HG03060 (cell line): Measurements from ENCODE around the gene HABP2.
A peak's percentile ranks its signal among the peaks of the same experiment; 100 is the strongest.

ENCODE experiments used
- ATAC-seq: cut with Tn5 transposase; IDR thresholded peaks from one replicate; pipeline ENCODE4 v1.9.1; 2021; ENCODE audit warnings: low read depth, moderate number of reproducible peaks; ENCODE audit not compliant: unreplicated experiment

HABP2 gene

DNA sequence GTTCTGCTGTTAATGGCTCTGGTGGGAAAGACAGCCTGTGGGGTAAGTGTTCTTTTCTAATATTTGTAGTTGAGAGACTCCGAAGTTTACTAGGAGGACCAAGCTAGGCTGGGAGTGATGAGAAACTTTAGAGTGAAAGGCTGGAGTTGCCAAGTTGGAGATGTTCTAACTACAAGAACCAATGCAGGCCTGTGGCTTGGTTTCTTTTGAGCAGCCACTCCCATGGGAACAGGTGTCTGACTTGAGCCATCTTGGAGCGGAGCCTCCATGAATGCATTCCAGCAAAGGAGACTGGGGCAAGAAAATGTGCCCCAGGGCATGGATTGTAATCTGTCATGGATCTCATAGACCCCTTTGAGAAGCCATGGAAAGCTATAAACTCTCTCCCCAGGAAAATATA is 296 bp downstream of the HABP2 start:
- no peak for ATAC-seq

DNA sequence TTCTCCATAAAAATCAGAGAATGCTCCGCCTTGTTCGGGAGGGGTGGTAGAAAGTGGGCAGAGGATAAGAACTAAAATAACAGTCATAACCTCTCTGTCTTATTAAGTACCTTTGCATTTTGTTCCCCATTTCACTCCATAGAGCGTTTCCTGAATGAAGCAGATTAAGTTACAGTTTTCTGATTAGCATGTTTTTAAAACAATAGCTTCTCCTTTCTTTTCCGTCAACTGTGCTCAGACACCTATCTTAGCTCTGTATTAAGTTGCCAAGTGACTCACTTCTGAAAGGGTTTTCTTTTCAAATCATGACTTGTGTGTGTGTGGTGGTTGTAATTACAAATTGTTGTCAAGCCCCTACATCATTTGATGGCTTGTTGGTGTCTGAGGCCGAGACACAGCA is 1.4 kb downstream of the HABP2 start:
- no peak for ATAC-seq

DNA sequence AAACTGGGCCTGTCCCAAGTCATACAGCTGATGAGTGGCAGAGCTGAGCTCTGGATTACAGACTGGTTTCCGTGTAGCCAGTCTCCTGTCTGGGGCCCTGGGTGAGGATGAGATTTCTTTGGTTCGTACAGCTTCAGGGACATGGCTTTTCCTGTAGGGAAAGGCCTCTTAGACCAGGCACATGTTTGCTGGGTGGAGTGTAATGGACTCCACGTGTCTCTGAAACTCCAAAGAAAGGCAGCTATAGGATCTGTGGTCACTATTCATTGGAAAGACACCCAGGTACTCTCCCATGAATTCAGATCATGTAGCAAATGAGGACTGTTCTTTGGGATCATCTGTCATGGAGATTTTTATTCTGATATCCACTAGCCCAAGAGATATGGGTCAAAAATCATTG is 2.4 kb downstream of the HABP2 start:
- no peak for ATAC-seq

DNA sequence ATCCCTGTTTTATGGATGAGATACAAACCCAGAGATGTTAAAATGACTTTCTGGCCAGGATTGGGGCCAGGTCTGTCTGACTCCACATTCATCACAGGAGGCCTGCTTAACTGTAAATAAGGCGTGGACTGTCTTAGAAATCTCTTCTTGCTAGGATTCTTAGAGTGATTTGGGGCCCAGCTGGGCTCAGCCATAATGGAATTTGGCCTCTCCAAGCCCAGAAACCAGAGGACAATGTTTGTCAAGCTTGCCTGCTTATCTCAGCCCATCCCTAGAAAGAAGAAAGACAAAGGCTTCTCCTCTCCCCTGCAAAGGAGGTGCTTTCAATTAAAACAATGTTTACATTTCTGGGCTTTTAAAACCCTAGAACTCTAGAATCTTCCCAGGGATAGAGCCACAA is 2.9 kb downstream of the HABP2 start:
- ATAC-seq, result no peak

DNA sequence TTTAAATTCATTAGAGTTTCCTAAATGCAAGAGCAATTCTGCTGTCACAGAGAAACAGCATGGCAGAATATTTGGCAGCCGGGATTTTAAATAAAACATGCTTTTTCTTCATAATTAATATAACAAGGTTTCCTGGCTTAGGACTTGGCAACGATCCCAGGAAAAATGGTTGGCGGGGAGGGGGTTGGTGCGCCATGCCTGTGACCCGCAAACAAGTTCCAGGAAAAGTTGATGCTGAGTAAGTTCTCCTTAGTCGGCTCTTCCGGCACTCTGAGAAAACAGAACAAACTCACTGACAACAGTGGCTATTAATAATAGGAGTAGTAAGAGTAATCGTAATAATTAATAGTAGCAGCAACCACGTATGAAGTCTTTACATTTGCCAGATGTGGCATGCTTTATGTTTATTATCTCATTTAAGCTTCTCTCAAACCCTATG is 4.6 kb downstream of the HABP2 start:
- no peak for ATAC-seq

DNA sequence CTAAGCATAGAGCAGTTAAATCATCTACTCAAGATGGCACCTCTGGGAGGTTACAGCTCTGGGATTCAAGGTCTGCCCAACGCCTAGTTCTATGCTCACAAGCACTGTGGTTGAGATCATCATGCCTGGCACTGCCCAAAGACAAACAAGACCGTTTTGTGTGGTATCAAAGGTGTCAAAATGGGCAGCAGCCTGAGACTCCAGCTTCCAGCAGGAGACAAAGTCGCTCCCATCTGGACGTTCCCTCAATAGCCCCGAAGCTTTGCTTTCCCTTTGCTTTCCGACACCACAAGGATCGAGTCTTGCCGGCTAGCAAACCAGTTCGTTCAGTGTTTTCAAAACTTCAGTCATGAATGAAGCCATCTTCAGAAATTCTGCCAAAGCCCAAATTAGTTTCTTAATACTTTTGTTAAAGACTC is 5.1 kb downstream of the HABP2 start:
- no peak for ATAC-seq

DNA sequence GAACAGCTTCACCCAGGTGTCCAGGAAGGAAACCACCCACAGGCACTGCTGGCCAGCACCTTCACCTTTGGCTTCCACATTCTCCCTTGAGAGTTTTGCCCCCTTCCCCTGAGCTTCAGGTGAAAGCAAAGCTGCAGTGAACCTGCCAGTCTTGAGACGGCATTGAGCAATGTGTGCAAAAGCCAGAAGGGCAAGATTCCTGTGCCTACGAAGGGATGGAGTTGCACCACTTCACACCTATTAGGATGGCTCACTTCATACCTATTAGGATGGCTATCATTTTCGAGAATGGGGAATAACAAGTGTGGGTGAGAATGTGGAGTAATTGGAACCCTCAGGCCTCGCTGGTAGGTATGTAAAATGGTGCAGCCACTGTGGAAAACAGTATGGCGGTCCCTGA is 7.2 kb downstream of the HABP2 start:
- ATAC-seq, result no peak

DNA sequence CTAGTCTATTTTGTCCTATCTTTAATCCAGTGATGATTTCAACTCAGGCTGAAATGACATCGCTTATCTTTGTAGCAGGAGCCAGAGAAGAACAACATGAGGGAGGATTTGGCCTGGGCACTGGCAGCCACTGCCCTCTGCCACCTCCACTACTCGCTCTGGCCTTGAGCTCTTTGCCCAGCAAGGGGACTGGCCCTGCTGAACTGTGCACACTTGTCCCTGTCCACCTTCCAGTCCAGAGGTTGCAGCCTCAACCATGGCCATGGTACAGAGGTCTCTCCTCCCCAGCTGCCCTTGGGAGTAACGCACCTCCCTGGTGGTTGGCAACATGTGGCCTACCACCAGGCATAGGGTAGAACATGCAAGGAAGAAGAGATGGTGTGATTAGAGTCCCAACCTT is 8.4 kb downstream of the HABP2 start:
- ATAC-seq, result no peak

DNA sequence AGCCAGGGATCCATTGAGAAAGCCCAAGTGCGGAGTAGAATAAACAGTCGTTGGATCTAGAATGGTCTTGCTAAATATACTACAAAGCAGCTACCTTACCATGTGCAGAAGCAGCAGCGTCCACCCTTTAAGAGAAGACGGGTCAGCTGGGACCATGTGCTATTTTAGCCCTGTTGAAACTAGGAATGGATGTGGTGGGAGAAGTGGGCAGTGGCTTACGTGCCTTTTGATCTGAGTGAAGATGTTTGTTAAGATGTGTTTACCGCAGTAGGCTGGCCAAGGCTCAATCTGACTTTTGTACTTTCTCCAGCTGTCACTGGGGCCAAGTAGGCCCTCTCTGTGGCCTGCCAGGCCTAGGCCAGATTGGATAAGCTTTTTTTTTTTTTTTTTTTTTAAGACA is 9.2 kb downstream of the HABP2 start:
- no peak for ATAC-seq

DNA sequence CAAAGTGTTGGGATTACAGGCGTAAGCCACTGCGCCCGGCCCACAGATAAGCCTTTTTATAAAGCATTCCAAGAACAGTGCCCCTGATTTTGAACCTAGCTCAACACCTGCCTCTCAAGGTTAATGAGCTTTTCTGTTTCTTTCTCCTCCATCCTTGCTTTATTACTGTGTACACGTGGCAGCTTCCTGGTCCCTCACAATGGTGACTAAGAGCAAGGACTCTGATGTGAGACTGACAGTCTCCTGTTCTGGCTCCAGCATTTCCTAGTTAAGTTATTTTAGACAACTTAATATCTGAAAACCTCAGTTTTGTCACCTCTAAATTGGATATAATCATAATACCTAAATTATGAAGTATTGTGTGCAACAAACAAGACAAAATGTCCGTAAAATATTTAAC is 9.9 kb downstream of the HABP2 start:
- no peak for ATAC-seq

DNA sequence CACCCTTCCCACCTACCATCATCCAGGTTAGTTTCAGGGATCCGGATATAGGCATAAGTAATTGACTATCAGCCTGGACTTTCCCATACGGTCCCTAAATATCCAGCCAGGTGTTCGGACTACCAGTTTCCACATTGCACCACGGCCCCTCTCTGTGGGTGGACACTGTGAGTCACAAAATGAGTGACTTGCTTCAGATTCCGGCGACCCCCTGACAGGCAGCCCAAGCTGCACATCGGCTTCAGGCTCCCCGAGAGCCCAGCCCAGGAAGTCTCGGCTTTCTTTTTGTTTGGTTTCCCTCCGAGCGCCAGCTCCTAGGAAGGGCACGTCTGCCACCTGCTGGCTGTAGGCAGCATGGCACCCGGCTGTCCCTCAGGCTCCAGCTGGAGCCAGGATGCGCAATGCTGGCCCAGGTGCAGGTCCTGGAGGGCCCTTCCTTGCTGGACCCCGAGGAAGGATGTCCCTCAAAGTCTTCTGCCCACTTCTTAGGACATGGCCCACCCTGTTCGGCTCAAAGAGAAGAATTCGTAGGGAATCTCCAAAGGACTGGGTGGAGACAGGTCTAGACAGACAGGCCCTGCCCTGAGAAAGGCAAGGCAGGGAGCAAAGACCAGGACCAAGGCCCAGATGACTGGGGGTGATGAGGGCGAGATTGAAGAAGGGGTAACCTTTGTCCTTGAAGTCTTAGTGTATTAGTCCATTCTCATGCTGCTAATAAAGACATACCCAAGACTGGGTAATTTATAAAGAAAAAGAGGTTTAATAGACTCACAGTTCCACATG is 10.6 kb downstream of the HABP2 start:
- ATAC-seq, result peak; percentile 57

DNA sequence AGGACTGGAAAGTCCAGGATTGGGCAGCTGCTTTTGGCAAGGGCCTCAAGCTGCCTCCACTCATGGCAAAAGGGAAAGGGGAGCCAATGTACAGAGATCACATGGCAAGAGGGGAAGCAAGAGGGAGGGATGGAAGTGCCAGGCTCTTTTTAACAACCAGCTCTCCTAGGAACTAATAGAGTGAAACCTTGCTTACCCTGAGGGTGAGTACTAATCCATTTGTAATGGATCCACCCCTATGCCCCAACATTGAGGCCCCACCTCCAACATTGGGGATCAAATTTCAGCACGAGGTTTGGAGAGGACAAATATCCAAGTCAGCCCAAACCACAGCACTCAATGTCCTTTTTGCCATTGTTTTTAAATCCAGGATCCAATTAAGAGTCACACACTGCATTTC is 12.5 kb downstream of the HABP2 start:
- no peak for ATAC-seq

DNA sequence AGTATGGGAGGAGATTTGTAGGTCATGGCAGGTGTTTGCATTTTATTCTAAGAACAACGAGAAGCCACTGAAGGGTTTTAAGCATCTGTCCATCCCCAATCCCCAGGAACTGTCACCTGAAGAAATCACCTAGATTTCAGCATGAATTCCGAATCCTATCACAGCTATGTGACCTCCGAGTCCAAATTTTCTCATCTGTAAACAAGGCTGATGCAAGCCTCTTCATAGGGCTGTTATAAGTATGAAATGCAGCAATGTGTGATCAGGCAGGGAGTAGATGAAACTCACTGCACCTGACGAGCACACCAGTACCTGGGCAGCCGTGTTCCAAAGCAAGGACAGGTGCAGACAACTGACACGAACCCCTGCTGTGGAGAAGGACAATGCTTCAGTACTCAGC is 14.0 kb downstream of the HABP2 start:
- ATAC-seq, result no peak

DNA sequence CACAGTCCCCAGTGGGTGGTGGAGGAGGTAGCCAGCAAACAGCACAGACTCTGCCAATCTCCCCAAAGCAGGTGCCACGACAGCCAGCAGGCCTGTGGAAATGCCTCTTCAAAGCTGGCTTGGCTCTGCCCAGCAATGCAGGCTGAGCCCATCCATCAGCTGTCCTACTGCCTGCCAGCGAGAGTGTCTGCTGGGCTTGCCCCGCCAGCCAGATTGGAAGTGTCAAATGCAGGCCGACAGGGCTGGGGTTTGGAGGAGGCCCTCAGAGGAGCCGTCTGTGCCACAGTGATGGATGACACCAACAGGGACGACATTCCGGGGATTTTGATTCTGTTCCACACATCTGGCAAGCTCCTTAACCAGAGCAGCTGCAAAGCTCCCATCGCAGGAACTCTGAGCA is 16.7 kb downstream of the HABP2 start:
- ATAC-seq, result no peak

DNA sequence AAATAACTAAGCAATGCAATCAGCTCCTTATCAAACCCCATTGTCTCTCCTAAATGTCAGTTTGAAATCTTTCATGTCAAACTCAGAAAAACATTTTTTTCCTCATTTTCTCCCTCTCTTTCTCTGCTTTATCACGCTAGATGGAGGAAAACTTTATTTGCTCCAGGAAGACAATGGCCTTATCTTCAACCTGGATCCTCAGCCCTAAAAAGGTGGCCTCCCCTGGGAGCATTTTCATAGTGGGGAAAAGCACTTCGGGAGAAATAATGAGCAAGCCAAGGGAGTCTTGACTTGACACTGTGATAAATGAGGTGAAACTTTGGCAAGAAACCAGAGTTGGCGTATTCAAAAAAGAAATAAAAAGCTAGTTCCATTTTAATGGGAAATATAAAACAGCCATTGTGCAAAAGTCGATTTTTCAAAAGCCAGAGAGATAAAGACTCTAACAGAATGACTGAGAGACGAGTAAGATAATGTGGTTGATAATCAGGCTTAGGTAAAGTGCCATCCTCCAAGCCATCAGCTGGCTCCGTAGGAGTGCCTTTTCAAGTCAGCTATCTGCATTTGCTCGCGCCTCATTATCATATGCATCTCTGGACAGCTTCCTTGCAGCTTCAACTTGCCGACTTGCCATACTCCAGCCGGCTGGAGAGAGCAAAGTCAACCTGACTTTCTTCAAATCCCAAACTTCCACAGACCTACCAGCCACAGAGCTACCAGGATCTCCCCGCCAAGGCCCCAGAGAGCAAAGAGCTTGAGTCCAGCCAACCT is 19.9 kb downstream of the HABP2 start:
- ATAC-seq, result no peak

DNA sequence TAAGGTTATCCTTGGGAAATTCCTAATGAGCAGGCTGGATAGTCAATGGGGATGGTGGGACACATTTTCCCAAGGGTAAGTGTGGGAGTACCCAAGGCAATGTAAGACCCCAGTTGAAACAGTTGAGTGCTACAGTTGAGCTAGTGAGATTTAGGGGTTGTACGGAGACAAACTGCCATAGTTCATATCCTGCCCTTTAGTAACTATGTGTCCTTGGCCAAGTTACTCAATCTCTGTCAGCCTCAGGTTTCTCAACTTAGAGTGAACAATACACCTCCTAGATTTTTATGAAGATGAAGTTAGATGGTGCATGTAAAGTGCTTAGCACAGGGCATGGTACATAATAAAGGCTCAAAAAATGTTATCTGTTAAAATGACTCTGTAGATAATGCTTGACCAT is 20.5 kb downstream of the HABP2 start:
- no peak for ATAC-seq

DNA sequence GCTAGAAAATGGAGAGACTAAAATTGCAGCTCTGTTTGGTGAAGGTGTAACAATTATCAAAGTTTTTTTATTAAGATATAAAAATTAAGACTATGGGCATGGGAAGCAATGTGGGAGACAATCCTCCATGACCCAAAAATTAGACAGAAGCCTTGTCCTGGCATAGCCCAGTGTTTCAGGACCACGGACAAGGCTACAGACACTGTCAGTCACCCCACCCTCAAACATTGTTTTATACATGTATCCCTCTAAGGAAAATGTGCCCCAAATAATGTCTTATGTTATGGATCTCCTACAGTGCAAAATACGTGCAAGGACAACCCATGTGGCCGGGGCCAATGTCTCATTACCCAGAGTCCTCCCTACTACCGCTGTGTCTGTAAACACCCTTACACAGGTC is 24.0 kb downstream of the HABP2 start:
- ATAC-seq, result no peak

DNA sequence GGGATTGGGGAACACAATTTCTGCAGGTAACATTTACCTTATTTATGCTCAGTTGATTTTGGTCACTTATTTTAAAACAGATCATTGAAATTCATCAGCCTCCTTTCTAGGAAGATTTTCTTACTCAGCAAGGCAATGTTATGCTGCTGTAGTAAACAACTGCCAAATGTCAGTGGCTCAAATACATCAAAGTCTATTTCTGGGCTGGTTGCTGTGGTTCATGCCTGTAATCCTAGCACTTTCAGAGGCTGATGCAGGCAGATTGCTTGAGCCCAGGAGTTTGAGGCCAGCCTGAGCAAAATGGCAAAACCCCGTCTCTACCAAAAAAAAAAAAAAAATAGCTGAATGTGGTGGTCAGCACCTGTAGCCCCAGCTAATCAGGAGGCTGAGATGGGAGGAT is 25.9 kb downstream of the HABP2 start:
- ATAC-seq, result no peak

DNA sequence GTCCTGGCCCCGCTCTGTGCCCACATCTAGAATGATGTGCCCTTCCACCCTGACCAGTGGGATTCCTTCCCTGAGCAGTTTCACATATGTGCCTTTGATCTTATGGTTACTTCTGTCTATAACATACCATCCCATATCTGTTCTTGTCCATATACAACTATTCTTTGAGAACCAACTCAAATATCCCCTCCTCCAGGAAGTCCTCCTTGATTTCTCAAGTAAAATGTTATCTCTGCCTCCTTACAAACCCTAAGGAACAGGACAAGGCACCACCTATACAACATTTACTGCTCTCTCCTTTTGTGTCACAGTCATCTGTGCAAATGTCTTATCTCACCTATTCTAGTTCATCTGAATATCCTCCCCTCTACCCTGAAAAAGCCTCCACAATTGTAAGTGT is 28.2 kb downstream of the HABP2 start:
- no peak for ATAC-seq

DNA sequence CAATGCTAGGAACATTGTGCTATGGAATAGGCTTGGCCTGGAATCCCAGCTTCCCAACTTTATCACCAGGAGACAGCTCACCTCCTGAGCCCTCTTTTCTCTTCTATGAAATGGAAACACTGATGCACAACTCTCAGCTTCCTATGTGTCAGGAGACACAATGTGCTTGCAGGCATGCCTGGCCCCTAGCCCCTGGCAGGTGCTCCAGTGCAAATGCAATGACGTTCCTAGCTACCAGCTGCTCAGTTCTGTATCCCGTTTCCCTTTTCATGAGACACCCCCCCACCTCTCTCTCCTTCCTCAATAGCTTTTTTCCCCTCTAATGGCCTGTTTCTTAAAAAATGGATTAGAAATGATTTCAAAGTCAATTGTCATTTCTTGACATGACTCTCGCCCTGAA is 30.7 kb downstream of the HABP2 start:
- ATAC-seq, result no peak

DNA sequence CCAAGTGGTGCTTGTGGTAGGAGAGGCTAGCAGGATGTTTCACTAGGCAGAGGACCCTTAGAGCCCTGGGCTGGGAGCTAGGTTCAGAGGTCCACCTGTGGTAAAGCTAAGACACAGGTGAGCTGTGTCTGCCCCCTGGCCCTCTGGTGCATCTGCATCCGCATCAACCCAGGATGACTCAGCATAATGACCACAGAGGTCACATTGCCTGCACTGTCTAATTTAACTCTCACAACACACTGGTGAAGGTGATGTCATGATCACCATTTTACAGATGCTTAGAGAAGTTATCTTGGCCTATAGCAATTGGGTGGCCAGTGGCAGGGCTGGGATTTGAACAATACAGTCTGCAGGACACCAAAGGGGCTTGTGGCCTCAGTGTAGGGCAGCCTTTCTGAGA is 33.1 kb downstream of the HABP2 start:
- no peak for ATAC-seq

DNA sequence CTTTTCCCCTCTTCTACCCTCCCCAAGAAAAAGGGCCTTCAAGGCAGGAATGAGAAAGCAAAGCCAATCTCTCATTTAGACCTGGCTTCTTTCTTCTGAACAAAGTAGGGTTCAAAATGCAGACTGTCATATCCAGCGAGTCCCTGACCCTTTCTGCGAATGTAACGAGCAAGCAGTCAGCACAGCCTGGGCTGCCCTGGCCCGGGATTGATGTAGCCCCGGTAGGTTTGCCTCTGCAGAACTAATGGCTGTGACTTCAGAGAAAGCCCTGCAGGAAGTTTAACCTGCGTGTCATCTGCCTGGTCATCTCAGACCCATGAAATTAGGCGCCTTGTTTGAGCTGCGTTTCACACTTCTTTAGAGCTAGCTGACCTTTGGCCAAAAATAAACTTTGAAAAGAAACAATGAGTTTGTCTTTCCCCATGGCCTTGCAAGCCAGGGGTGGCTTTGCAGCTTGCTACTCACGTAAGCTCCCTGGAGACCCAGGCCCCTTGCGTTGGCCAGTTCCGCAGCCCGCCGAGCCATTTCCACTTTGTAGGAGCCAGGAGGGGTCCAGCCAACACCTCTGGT is 36.4 kb downstream of the HABP2 start:
- ATAC-seq, result no peak
